ENCODE data around the gene JUND.

JUND gene

DNA sequence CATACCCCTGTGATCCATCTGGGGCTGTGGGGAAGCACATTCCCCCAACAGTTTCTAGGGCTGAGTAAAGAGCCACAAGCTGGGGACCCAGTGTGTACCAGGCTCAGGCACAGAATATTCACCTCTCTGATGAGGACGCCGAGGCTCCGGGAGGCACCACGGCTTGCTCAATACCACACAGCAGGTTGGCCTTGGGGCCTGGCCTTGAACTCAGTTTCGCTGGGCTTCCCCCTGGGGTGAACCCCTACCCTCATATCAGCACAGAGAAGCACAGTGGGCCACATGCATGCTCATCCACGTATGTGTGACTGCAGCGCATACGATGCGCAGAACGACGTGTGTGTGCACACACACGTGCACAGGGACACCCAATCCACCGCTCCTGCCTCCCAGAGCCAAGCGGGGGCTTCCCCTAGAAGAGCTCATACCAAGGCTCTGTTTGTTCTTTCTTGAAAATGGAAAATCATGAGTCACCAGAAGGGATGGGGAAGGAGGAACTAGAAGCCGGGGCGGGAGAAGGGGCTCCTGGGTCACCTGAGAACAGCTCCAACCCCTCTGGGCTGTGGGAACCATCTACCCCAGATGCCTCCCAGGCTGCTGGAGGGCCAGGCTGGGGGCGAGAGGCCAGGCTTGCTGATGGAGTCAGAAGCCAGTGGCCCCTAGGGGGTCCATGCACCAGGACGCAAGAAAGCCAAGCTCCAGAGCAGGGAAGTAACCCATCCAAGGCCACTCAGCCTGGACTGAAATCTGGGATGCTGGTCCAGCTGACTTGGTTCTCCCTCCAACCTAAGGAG, 50.3 kb downstream of the JUND start:
- Histone ChIP-seq H3K27me3 (ENCODE audit: insufficient read depth, poor library complexity, severe bottlenecking) (peaks cover 6% of the 10 kb centered on the region), H3K4me3 (replicated peaks; ENCODE audit: insufficient read depth, low read length) (no peak overlapping the region)
- no peak for TF ChIP-seq POLR2AphosphoS5 (IDR thresholded peaks at IDR 0.05; ENCODE audit: low read depth)
- TF ChIP-seq GABPA (IDR thresholded peaks at IDR 0.05; ENCODE audit: low read depth): no peak
- TF ChIP-seq, protein P1, sequence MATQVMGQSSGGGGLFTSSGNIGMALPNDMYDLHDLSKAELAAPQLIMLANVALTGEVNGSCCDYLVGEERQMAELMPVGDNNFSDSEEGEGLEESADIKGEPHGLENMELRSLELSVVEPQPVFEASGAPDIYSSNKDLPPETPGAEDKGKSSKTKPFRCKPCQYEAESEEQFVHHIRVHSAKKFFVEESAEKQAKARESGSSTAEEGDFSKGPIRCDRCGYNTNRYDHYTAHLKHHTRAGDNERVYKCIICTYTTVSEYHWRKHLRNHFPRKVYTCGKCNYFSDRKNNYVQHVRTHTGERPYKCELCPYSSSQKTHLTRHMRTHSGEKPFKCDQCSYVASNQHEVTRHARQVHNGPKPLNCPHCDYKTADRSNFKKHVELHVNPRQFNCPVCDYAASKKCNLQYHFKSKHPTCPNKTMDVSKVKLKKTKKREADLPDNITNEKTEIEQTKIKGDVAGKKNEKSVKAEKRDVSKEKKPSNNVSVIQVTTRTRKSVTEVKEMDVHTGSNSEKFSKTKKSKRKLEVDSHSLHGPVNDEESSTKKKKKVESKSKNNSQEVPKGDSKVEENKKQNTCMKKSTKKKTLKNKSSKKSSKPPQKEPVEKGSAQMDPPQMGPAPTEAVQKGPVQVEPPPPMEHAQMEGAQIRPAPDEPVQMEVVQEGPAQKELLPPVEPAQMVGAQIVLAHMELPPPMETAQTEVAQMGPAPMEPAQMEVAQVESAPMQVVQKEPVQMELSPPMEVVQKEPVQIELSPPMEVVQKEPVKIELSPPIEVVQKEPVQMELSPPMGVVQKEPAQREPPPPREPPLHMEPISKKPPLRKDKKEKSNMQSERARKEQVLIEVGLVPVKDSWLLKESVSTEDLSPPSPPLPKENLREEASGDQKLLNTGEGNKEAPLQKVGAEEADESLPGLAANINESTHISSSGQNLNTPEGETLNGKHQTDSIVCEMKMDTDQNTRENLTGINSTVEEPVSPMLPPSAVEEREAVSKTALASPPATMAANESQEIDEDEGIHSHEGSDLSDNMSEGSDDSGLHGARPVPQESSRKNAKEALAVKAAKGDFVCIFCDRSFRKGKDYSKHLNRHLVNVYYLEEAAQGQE (IDR thresholded peaks at IDR 0.05; ENCODE audit: insufficient replicate concordance, low read depth): no peak
- TF ChIP-seq SPI1 (IDR thresholded peaks at IDR 0.05; ENCODE audit: borderline replicate concordance, low read depth): no peak
- TF ChIP-seq, protein P2, sequence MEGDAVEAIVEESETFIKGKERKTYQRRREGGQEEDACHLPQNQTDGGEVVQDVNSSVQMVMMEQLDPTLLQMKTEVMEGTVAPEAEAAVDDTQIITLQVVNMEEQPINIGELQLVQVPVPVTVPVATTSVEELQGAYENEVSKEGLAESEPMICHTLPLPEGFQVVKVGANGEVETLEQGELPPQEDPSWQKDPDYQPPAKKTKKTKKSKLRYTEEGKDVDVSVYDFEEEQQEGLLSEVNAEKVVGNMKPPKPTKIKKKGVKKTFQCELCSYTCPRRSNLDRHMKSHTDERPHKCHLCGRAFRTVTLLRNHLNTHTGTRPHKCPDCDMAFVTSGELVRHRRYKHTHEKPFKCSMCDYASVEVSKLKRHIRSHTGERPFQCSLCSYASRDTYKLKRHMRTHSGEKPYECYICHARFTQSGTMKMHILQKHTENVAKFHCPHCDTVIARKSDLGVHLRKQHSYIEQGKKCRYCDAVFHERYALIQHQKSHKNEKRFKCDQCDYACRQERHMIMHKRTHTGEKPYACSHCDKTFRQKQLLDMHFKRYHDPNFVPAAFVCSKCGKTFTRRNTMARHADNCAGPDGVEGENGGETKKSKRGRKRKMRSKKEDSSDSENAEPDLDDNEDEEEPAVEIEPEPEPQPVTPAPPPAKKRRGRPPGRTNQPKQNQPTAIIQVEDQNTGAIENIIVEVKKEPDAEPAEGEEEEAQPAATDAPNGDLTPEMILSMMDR (IDR thresholded peaks at IDR 0.05; ENCODE audit: insufficient read depth, low read length): no peak

DNA sequence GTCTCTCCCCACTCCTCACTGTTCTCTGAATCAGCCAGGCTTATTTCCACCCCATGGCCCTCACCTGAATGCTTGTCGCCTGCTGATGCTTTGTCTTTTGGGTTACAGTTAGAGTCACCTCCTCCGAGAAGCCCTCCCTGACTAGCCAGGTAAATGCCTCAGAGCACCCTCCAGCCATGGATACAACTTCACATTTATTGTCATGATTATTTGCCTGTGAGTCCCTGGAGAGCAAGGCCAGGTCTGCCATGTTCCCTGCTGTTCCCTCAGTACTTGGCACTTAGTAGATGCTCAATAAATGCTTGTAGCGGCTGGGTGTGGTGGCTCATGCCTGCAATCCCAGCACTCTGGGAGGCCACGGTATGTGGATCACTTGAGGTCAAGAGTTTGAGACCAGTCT, 51.5 kb downstream of the JUND start:
- H3K4me3 ChIP-seq (replicated peaks; ENCODE audit: insufficient read depth, low read length): no peak overlapping the region
- peaks cover 18% of the 10 kb centered on the region for H3K27me3 ChIP-seq (ENCODE audit: insufficient read depth, poor library complexity, severe bottlenecking)
- TF ChIP-seq, protein P2 (IDR thresholded peaks at IDR 0.05; ENCODE audit: insufficient read depth, low read length): no peak
- TF ChIP-seq GABPA (IDR thresholded peaks at IDR 0.05; ENCODE audit: low read depth) (no peak), SPI1 (IDR thresholded peaks at IDR 0.05; ENCODE audit: borderline replicate concordance, low read depth) (no peak), POLR2AphosphoS5 (IDR thresholded peaks at IDR 0.05; ENCODE audit: low read depth) (no peak)
- TF ChIP-seq, protein P1 (IDR thresholded peaks at IDR 0.05; ENCODE audit: insufficient replicate concordance, low read depth): no peak
- no peak overlapping the region for H3K27ac ChIP-seq (replicated peaks)
- DNase-seq (ENCODE audit: low read depth in 1 of 2, low spot score in 1 of 2): no peak

More for the DNA sequence above, 50.3 kb downstream of the JUND start:
- DNase-seq (ENCODE audit: low read depth in 1 of 2, low spot score in 1 of 2): no peak
- H3K27ac ChIP-seq (replicated peaks): no peak overlapping the region

Small RNAs within 50 kb of the gene (microRNA-seq; reads per million reads assigned to microRNA genes)
- gene MIR3188: 2.1 reads per million

All from HL-60 (cell line).